Measurements from ENCODE around the gene SSU72. TPM values are rescaled to one million over a fixed set of nuclear protein-coding genes. Genes with fewer than 3 reads are reported as not detected.
"Not testable (repeated sequence)": the region's sequence is repeated elsewhere in the genome, so short reads cannot be mapped to it uniquely, and the experiment has no call there.

The SSU72 gene
- total and polyA plus RNA-seq, 2 donors (not counting 1 experiment from before 2014, with no cell fraction given) = 65.1 to 127 TPM

- H3K9me3 ChIP-seq (ENCODE audit: control insufficient read depth, insufficient read depth, low read depth, low read length); DNase-seq (ENCODE audit: low read depth in 2 of 2); H3K4me3 ChIP-seq (replicated peaks in 1 of 4; ENCODE audit: control extremely low read depth in 1 of 4, insufficient read depth in 1 of 4, low read depth in 3 of 4, low read length in 4 of 4); H3K79me2 ChIP-seq (ENCODE audit: control insufficient read depth, insufficient read depth, low read length); H3K4me1 ChIP-seq (ENCODE audit: control insufficient read depth, extremely low read depth, insufficient read depth, low read length); H3K9ac ChIP-seq (ENCODE audit: insufficient read depth, low read length); H3K27me3 ChIP-seq (ENCODE audit: control insufficient read depth, insufficient read depth, low read length); H3K4me2 ChIP-seq (ENCODE audit: extremely low read depth, insufficient read depth, low read length); H4K20me1 ChIP-seq (ENCODE audit: control insufficient read depth, extremely low read depth, insufficient read depth, low read length); H2AFZ ChIP-seq (ENCODE audit: low read length); H3K27ac ChIP-seq (ENCODE audit: insufficient read depth, low read length): not testable (repeated sequence)
- H3K36me3 ChIP-seq (ENCODE audit: control insufficient read depth, insufficient read depth, low read length) = peaks cover 13% of the 10 kb centered on the region
Observed at GRCh38 chr1:1523226-1523625, 51.4 kb downstream of the SSU72 start.

GRCh38 chr1:1522536-1522935 is 52.1 kb downstream of the SSU72 start:
- H4K20me1 ChIP-seq (ENCODE audit: control insufficient read depth, extremely low read depth, insufficient read depth, low read length); H3K9ac ChIP-seq (ENCODE audit: insufficient read depth, low read length); H3K4me2 ChIP-seq (ENCODE audit: extremely low read depth, insufficient read depth, low read length); H3K9me3 ChIP-seq (ENCODE audit: control insufficient read depth, insufficient read depth, low read depth, low read length); H3K27ac ChIP-seq (ENCODE audit: insufficient read depth, low read length); H3K79me2 ChIP-seq (ENCODE audit: control insufficient read depth, insufficient read depth, low read length); H3K4me3 ChIP-seq (replicated peaks in 1 of 4; ENCODE audit: control extremely low read depth in 1 of 4, insufficient read depth in 1 of 4, low read depth in 3 of 4, low read length in 4 of 4); H2AFZ ChIP-seq (ENCODE audit: low read length); DNase-seq (ENCODE audit: low read depth in 2 of 2); H3K4me1 ChIP-seq (ENCODE audit: control insufficient read depth, extremely low read depth, insufficient read depth, low read length); H3K27me3 ChIP-seq (ENCODE audit: control insufficient read depth, insufficient read depth, low read length): not testable (repeated sequence)
- peaks cover 17% of the 10 kb centered on the region for H3K36me3 ChIP-seq (ENCODE audit: control insufficient read depth, insufficient read depth, low read length)

DNA sequence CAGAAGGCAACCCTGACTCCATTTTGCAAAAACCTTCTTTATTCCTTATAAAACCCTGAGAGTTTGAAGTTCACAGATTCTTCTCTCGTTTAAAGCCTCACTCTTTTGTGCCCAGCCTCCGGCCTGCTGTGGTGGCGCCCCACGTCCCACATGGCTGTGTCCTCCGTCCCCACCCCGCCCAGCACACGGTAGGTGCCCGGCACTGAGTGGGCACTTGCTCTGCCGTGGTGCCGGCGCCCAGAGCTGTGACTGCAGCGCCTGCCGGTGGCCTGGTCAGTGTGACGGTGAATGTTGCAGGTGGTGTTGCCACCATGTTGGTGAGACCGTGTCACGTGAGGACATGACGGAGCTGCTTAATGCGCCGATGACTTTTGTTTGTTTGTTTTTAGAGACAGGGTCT is 53.3 kb downstream of the SSU72 start:
- Histone ChIP-seq H3K79me2 (ENCODE audit: control insufficient read depth, insufficient read depth, low read length) (no peaks in the 10 kb centered on the region), H3K9me3 (ENCODE audit: control insufficient read depth, insufficient read depth, low read depth, low read length) (no peaks in the 10 kb centered on the region), H3K4me1 (ENCODE audit: control insufficient read depth, extremely low read depth, insufficient read depth, low read length) (no peaks in the 10 kb centered on the region), H4K20me1 (ENCODE audit: control insufficient read depth, extremely low read depth, insufficient read depth, low read length) (no peaks in the 10 kb centered on the region), H2AFZ (ENCODE audit: low read length) (no peak overlapping the region), H3K4me3 (replicated peaks in 1 of 4; ENCODE audit: control extremely low read depth in 1 of 4, insufficient read depth in 1 of 4, low read depth in 3 of 4, low read length in 4 of 4) (no peak overlapping the region), H3K36me3 (ENCODE audit: control insufficient read depth, insufficient read depth, low read length) (peaks cover 17% of the 10 kb centered on the region), H3K9ac (ENCODE audit: insufficient read depth, low read length) (no peak overlapping the region), H3K27ac (ENCODE audit: insufficient read depth, low read length) (no peak overlapping the region), H3K4me2 (ENCODE audit: extremely low read depth, insufficient read depth, low read length) (no peak overlapping the region), H3K27me3 (ENCODE audit: control insufficient read depth, insufficient read depth, low read length) (no peaks in the 10 kb centered on the region)
- TF ChIP-seq EZH2 (IDR thresholded peaks at IDR 0.05; ENCODE audit: low read length, missing control alignments) = no peak
- TF ChIP-seq, protein P1, sequence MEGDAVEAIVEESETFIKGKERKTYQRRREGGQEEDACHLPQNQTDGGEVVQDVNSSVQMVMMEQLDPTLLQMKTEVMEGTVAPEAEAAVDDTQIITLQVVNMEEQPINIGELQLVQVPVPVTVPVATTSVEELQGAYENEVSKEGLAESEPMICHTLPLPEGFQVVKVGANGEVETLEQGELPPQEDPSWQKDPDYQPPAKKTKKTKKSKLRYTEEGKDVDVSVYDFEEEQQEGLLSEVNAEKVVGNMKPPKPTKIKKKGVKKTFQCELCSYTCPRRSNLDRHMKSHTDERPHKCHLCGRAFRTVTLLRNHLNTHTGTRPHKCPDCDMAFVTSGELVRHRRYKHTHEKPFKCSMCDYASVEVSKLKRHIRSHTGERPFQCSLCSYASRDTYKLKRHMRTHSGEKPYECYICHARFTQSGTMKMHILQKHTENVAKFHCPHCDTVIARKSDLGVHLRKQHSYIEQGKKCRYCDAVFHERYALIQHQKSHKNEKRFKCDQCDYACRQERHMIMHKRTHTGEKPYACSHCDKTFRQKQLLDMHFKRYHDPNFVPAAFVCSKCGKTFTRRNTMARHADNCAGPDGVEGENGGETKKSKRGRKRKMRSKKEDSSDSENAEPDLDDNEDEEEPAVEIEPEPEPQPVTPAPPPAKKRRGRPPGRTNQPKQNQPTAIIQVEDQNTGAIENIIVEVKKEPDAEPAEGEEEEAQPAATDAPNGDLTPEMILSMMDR (conservative IDR thresholded peaks at IDR 0.05 in 1 of 2, IDR thresholded peaks at IDR 0.05 in 1 of 2; ENCODE audit: low read depth in 1 of 2, low read length in 2 of 2) = no peak
- DNase-seq (ENCODE audit: low read depth in 2 of 2) = no peak

DNA sequence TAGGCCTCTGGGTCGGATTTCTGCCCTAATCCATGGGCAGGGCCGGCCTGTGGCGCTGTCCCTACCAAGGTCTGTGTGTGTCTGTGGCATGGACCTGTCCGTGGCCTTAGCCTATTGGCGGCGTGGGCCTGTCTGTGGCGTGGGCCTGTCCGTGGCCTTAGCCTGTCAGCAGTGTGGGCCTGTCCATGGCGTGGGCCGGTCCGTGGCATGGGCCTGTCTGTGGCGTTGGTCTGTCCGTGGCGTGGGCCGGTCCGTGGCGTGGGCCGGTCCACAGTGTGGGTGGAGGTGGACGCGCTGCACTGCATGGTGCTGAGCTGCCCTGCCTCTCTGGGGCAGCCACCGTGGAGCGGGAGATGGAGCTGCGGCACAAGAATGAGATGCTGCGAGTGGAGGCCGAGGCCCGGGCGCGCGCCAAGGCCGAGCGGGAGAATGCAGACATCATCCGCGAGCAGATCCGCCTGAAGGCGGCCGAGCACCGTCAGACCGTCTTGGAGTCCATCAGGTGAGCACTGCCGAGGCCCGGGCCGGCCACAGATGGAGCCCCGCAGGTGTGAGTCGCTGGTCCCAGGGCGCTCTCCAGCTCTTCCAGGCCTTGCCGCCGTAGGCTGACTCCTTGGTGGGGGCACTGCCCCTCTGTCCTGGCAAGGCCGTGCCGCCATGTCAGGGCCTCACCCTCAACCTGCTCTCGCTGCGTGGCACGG is 54.7 kb downstream of the SSU72 start:
- H3K36me3 ChIP-seq (ENCODE audit: control insufficient read depth, insufficient read depth, low read length) = peaks cover 19% of the 10 kb centered on the region
- not testable (repeated sequence) for H3K4me2 ChIP-seq (ENCODE audit: extremely low read depth, insufficient read depth, low read length); H3K79me2 ChIP-seq (ENCODE audit: control insufficient read depth, insufficient read depth, low read length); H4K20me1 ChIP-seq (ENCODE audit: control insufficient read depth, extremely low read depth, insufficient read depth, low read length); H3K27ac ChIP-seq (ENCODE audit: insufficient read depth, low read length); H3K4me3 ChIP-seq (replicated peaks in 1 of 4; ENCODE audit: control extremely low read depth in 1 of 4, insufficient read depth in 1 of 4, low read depth in 3 of 4, low read length in 4 of 4); H3K9ac ChIP-seq (ENCODE audit: insufficient read depth, low read length); H3K27me3 ChIP-seq (ENCODE audit: control insufficient read depth, insufficient read depth, low read length); DNase-seq (ENCODE audit: low read depth in 2 of 2); H3K4me1 ChIP-seq (ENCODE audit: control insufficient read depth, extremely low read depth, insufficient read depth, low read length); H3K9me3 ChIP-seq (ENCODE audit: control insufficient read depth, insufficient read depth, low read depth, low read length); H2AFZ ChIP-seq (ENCODE audit: low read length)

- H2AFZ ChIP-seq (ENCODE audit: low read length); DNase-seq (ENCODE audit: low read depth in 2 of 2); H3K9ac ChIP-seq (ENCODE audit: insufficient read depth, low read length); H3K4me2 ChIP-seq (ENCODE audit: extremely low read depth, insufficient read depth, low read length); H3K27ac ChIP-seq (ENCODE audit: insufficient read depth, low read length); H3K27me3 ChIP-seq (ENCODE audit: control insufficient read depth, insufficient read depth, low read length); H3K9me3 ChIP-seq (ENCODE audit: control insufficient read depth, insufficient read depth, low read depth, low read length); H4K20me1 ChIP-seq (ENCODE audit: control insufficient read depth, extremely low read depth, insufficient read depth, low read length); H3K4me3 ChIP-seq (replicated peaks in 1 of 4; ENCODE audit: control extremely low read depth in 1 of 4, insufficient read depth in 1 of 4, low read depth in 3 of 4, low read length in 4 of 4); H3K4me1 ChIP-seq (ENCODE audit: control insufficient read depth, extremely low read depth, insufficient read depth, low read length): not testable (repeated sequence)
- peaks cover 18% of the 10 kb centered on the region for H3K79me2 ChIP-seq (ENCODE audit: control insufficient read depth, insufficient read depth, low read length)
- peaks cover 18% of the 10 kb centered on the region for H3K36me3 ChIP-seq (ENCODE audit: control insufficient read depth, insufficient read depth, low read length)
Observed at GRCh38 chr1:1518621-1519007, 56.0 kb downstream of the SSU72 start.

All from fibroblast of lung (primary cell).